CD14-positive monocyte (primary cell): ENCODE data around the gene ASRGL1. TPM values are rescaled to one million over a fixed set of nuclear protein-coding genes. Genes with fewer than 3 reads are reported as not detected.

Experiments
- DNase-seq, 3 donors: peaks; one replicate each; pipeline ENCODE4 v3.0.0-alpha.2; 2011 to 2022
- H2AFZ ChIP-seq: 2 replicates; pipeline ENCODE4 v1.6.0; 2012; ENCODE audit warnings: mild to moderate bottlenecking, low read depth, low read length, inconsistent platforms; ENCODE audit not compliant: insufficient read depth, poor library complexity, severe bottlenecking
- H3K27ac ChIP-seq, 2 donors: 1 replicate in 1 of 2; 2 replicates in 1 of 2; pipeline ENCODE4 v1.5.1; 2012 to 2013; ENCODE audit warnings: low read length in 2 of 2, control low read depth in 1 of 2, inconsistent platforms in 1 of 2, low read depth in 1 of 2, mild to moderate bottlenecking in 1 of 2
- H3K27me3 ChIP-seq, 2 donors: one replicate each; pipeline versions ENCODE4 v1.6.0 to v1.6.1; 2011 to 2013; ENCODE audit warnings: low read length in 2 of 2; ENCODE audit not compliant: control insufficient read depth in 2 of 2, insufficient read depth in 2 of 2
- H3K36me3 ChIP-seq, 2 donors: replicated peaks in 1 of 2; 1 replicate in 1 of 2; 2 replicates in 1 of 2; pipeline versions ENCODE4 v1.5.1 to v1.6.1; 2012 to 2013; ENCODE audit warnings: low read length in 2 of 2, control low read depth in 1 of 2, inconsistent platforms in 1 of 2, mild to moderate bottlenecking in 1 of 2; ENCODE audit not compliant: insufficient read depth in 2 of 2, control insufficient read depth in 1 of 2
- H3K4me1 ChIP-seq, 2 donors: 1 replicate in 1 of 2; 2 replicates in 1 of 2; pipeline versions ENCODE4 v1.5.1 to v1.6.1; 2012 to 2013; ENCODE audit warnings: low read length in 2 of 2, control low read depth in 1 of 2, inconsistent platforms in 1 of 2, mild to moderate bottlenecking in 1 of 2, moderate library complexity in 1 of 2; ENCODE audit not compliant: insufficient read depth in 2 of 2, control insufficient read depth in 1 of 2
- H3K4me2 ChIP-seq: replicated peaks from 2 replicates; pipeline ENCODE3; 2012; ENCODE audit warnings: low read length, moderate library complexity, mild to moderate bottlenecking; ENCODE audit not compliant: poor library complexity, severe bottlenecking; ENCODE audit errors: extremely low read depth
- H3K4me3 ChIP-seq, 3 experiments: fragments of 200-600 bp in 1 of 3; sonication (generic) in 1 of 3; replicated peaks in 1 of 3; 1 replicate in 2 of 3; 2 replicates in 1 of 3; pipeline ENCODE4 v1.5.1; 2011 to 2013; ENCODE audit warnings: low read length in 3 of 3, mild to moderate bottlenecking in 3 of 3, control low read depth in 2 of 3, low read depth in 2 of 3, inconsistent platforms in 1 of 3, moderate library complexity in 1 of 3
- H3K79me2 ChIP-seq: 2 replicates; pipeline ENCODE4 v1.6.0; 2012; ENCODE audit warnings: mild to moderate bottlenecking, control low read depth, inconsistent platforms, low read length, moderate library complexity; ENCODE audit not compliant: insufficient read depth
- H3K9ac ChIP-seq: 2 replicates; pipeline ENCODE4 v1.6.0; 2017; ENCODE audit warnings: low read length, mild to moderate bottlenecking; ENCODE audit not compliant: insufficient read depth, poor library complexity, severe bottlenecking
- H3K9me3 ChIP-seq, 2 donors: replicated peaks in 1 of 2; 1 replicate in 1 of 2; 2 replicates in 1 of 2; pipeline versions ENCODE4 v1.5.1 to v1.6.1; 2012 to 2013; ENCODE audit warnings: low read length in 2 of 2, control low read depth in 1 of 2; ENCODE audit not compliant: control insufficient read depth in 1 of 2, insufficient read depth in 1 of 2
- H4K20me1 ChIP-seq: 2 replicates; pipeline ENCODE4 v1.6.0; 2012; ENCODE audit warnings: mild to moderate bottlenecking, low read length, control low read depth, moderate library complexity; ENCODE audit not compliant: insufficient read depth
- H3K27ac Mint-ChIP-seq, 7 donors: one replicate each; pipeline ENCODE4 v1.8.0; 2020; ENCODE audit warnings: mild to moderate bottlenecking in 7 of 7, mixed read lengths in 7 of 7, moderate library complexity in 6 of 7, inconsistent platforms in 2 of 7
- H3K27me3 Mint-ChIP-seq, 3 donors: one replicate each; pipeline ENCODE4 v1.8.0; 2021 to 2022; ENCODE audit warnings: low read depth in 3 of 3, mild to moderate bottlenecking in 3 of 3, mixed read lengths in 3 of 3, moderate library complexity in 3 of 3, inconsistent platforms in 1 of 3
- H3K36me3 Mint-ChIP-seq, 2 donors: one replicate each; pipeline ENCODE4 v1.8.0; 2020; ENCODE audit warnings: mixed read lengths in 2 of 2, inconsistent platforms in 1 of 2, mild to moderate bottlenecking in 1 of 2
- H3K4me1 Mint-ChIP-seq: one replicate; pipeline ENCODE4 v1.8.0; 2020; ENCODE audit warnings: mild to moderate bottlenecking, mixed read lengths
- H3K4me3 Mint-ChIP-seq, 2 donors: one replicate each; pipeline ENCODE4 v1.8.0; 2020; ENCODE audit warnings: mild to moderate bottlenecking in 2 of 2, mixed read lengths in 2 of 2, moderate library complexity in 1 of 2
- H3K9me3 Mint-ChIP-seq, 7 donors: one replicate each; pipeline ENCODE4 v1.8.0; 2020 to 2022; ENCODE audit warnings: mixed read lengths in 7 of 7, mild to moderate bottlenecking in 6 of 7, moderate library complexity in 6 of 7, inconsistent platforms in 2 of 7
- CTCF ChIP-seq: fragments of 200-600 bp; IDR thresholded peaks from one replicate; pipeline ENCODE4 v1.8.0; 2022; ENCODE audit warnings: antibody characterized with exemption, mild to moderate bottlenecking
- WGBS: methylation state at CpG from one replicate; pipeline ENCODE4 v1.1.5; 2013; ENCODE audit warnings: missing lambda C conversion rate; ENCODE audit not compliant: insufficient coverage; 5-methylcytosine and 5-hydroxymethylcytosine counted together
- intact Hi-C, 2 donors: fragments of 100-400 bp; cut with micrococcal nuclease; formaldehyde crosslinking; loops; one replicate each; pipeline versions ENCODE4 v1.15.0 to v1.15.1; 2023
- polyA plus RNA-seq, 3 donors: library from polyadenylated mRNA; depleted of rRNA in 1 of 3; unstranded in 2 of 3; stranded (reverse) in 1 of 3; fragments of 300-500 nt in 2 of 3; fragments of >200 nt in 1 of 3; fragmentation: Illumina TruSeq in 2 of 3; gene quantifications; 1 replicate in 2 of 3; 2 replicates in 1 of 3; pipeline ENCODE4 v1.2.3, GENCODE V29; 2012 to 2021

ASRGL1 gene
- polyA plus RNA-seq, 3 donors, result 22.3 to 57.8 (median 50.6) TPM

GRCh38 chr11:62358273-62358672, 21.0 kb downstream of the ASRGL1 start:
- Histone ChIP-seq H3K4me3 (no peak overlapping the region), H2AFZ (no peak overlapping the region), H3K9me3 (no peaks in the 10 kb centered on the region), H3K4me1 (no peaks in the 10 kb centered on the region), H3K27me3 (no peaks in the 10 kb centered on the region), H3K36me3 (peaks cover 37 to 49% of the 10 kb centered on the region in 2 donors), H3K27ac (no peak overlapping the region), H4K20me1 (no peaks in the 10 kb centered on the region), H3K9ac (no peak overlapping the region), H3K79me2 (peaks cover 19% of the 10 kb centered on the region), H3K4me2 (no peak overlapping the region)
- DNase-seq, result no peak
- H3K9me3 Mint-ChIP-seq, result no peaks in the 10 kb centered on the region
- WGBS, result 100% methylated on average over 3 of the region's 7 CpGs
- H3K27me3 Mint-ChIP-seq, result no peaks in the 10 kb centered on the region
- intact Hi-C loops, result no loop called here
- H3K4me3 Mint-ChIP-seq, result no peak overlapping the region
- H3K36me3 Mint-ChIP-seq, result peaks cover 37 to 70% of the 10 kb centered on the region in 2 donors
- no peak for TF ChIP-seq CTCF
- no peak overlapping the region for H3K27ac Mint-ChIP-seq
- no peaks in the 10 kb centered on the region for H3K4me1 Mint-ChIP-seq

- Histone ChIP-seq H3K4me3 (no peak overlapping the region), H3K9me3 (no peaks in the 10 kb centered on the region), H3K9ac (no peak overlapping the region), H4K20me1 (no peaks in the 10 kb centered on the region), H3K4me1 (no peaks in the 10 kb centered on the region), H3K27me3 (no peaks in the 10 kb centered on the region), H3K36me3 (peaks cover 27 to 37% of the 10 kb centered on the region in 2 donors), H3K79me2 (peaks cover 7% of the 10 kb centered on the region), H3K27ac (no peak overlapping the region), H3K4me2 (no peak overlapping the region), H2AFZ (no peak overlapping the region)
- no CpG with 5 or more reads among the region's 1 CpG for WGBS
- H3K27me3 Mint-ChIP-seq, result no peaks in the 10 kb centered on the region
- no peaks in the 10 kb centered on the region for H3K9me3 Mint-ChIP-seq
- no peak overlapping the region for H3K27ac Mint-ChIP-seq
- no peak overlapping the region for H3K4me3 Mint-ChIP-seq
- no peak for TF ChIP-seq CTCF
- intact Hi-C loops, result no loop called here
- DNase-seq, result no peak
- H3K36me3 Mint-ChIP-seq, result peaks cover 31 to 68% of the 10 kb centered on the region in 2 donors
- no peaks in the 10 kb centered on the region for H3K4me1 Mint-ChIP-seq
Measured at GRCh38 chr11:62359475-62359874, 22.2 kb downstream of the ASRGL1 start.
